NCI-H345 treated with DMSO at 0.1 percent for 48 hours (cell line): Measurements from ENCODE around the gene MGAT4B.

Source experiments
- DNase-seq: peaks from one replicate; lab custom pipeline; 2025; ENCODE audit not compliant: unreplicated experiment; lab: John Stamatoyannopoulos, UW

The MGAT4B gene

DNA sequence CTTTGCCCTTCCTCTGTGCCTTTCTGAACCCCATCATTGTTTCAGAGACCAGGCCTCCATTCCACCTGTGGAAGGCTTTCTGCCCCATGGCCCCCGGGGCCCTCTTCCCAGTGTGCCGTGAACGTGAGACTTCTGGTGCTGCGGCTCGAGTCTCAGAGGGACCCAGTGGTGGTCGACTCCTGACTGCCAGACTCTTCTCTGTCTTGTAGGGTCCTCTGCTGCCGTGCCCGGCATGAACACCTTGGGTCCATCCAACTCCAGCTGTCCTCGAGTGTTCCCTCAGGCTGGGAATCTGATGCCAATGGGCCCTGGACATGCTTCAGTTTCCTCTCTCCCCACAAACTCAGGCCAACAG, 33.0 kb downstream of the MGAT4B start:
- DNase-seq: no peak

DNA sequence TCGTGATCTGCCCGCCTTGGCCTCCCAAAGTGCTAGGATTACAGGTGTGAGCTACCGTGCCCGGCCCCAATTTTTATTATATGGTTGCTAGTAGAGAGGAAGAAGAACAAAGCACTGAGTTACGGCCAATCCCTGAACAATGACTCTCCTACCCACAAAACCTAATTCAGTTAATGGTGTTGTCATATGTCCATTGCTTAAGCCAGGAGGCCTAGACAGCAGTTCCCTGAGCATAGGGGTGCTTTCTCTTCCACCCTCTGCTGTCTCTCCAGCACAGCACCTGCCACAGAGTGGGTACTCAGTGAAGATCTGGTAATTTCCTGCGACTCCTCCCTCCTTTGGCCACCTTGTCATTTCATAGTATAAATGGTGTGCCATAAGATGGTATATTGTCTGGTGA, 34.3 kb downstream of the MGAT4B start:
- DNase-seq: no peak

DNA sequence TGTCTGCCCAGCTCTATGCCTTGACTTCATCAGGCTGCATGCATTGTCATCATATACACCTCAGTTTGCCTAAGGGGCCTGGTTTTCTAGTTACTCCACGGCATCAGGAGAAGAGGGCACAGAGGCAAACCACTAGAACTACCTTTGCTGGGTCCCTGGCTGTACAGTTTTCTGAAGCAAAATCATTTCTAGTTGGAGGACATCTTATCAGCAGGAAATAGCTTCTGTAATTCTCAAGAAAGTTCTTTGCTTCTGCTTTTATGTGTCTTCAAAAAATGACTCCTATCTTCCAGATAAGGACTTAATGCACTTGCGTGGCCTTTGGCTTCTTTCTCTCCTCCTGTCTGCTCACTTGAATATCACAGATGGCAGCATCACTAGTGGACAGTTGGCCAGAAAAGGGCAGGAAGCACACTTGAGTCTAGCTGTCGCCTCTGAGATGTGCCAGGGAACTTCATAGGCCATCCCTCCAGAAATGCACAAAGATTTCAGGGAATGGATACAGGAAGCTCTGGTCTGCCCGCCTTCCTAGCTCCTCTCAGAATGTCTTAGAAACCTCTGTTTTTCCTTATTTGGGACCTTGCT, 35.3 kb downstream of the MGAT4B start:
- no peak for DNase-seq

DNA sequence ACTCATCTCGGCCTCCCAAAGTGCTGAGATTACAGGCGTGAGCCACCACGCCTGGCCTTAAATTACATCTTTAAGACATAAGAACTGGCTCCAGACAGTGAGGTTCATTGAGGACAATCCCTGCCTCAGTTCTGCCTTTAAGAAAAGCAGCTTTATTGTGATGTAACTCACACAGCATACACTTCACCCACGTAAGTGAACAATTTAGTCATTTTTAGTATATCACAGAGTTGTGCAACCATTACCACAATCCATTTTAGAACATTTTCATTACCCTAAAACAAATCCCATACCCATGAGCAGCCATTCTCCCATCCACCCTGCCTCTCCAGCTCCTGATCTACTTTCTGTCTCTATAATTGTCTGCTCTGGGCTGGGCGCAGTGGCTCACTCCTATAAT, 36.9 kb downstream of the MGAT4B start:
- DNase-seq: no peak

DNA sequence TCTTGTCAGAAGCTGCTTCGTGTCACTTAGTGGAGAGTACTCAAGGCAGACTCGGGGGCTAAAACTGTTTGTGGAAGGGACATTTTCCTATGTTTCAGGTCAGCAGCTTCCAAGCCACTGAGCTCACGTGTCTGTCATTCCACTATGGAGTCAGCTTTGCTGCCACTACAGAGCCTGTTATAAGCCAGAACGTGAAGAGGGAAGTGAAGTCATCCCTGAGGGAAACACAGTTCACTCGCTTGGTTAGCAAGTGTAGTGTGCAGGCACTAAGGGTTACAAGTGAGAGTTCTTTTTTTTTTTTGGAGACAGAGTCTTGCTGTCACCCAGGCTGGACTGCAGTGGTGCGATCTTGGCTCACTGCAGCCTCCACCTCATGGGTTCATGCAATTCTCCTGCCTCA, 37.4 kb downstream of the MGAT4B start:
- DNase-seq: no peak

DNA sequence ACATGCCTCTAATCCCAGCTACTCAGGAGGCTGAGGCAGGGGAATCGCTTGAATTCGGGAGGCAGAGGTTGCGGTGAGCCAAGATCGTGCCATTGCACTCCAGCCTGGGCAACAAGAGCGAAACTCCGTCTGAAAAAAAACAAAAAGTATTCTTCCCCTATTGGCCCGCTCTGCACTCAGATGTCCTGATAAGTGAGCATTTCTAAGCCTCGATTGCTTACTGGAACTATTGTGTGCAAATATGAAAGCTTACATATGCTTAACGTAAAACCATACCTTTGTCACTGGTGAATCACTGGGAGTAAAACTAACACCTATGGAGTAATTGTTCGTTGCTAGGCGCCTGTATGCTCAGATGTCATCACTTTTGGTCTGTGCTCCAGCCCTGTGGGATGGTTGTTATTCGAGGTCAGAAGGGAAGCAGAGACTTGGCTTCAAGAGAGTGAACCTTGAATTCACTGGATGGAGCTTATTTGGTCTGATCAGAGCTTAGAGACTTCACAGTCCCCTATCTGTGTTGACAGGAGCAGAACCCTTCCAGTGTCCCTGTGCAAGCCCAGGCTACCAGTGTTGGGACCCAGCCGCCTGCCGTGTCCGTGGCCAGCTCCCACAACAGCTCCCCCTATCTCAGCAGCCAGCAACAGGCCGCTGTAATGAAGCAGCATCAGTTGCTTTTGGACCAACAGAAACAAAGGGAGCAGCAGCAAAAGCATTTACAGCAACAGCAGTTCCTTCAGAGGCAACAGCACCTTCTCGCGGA, 38.2 kb downstream of the MGAT4B start:
- no peak for DNase-seq

DNA sequence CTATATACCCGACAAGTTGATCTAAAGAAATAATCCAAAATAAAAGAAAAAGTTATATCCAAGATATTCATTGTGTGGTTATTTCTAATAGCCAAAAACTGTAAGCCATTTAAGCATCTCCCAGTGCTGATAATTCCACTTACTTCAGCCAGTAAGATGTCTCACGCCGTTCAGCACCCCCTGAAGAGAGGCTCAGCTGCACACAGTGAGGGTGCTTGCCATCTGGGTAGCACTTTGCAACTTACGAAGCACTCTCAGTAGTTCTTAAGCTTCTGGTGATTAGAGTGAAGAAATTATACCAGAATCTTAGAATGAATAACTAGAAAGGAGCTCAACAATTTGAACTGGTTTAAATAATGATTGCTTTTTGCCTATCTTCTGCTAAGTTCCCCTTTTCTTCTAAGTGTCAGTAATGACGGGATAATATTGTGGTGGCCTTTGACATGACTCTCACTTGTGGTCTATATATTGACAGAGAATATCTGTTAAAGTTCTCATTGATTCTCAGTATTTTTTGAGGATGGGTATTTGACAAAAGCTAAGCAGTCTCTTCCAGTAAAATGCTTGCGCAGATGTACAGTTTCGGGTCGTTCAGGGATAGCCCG, 39.1 kb downstream of the MGAT4B start:
- DNase-seq: no peak

DNA sequence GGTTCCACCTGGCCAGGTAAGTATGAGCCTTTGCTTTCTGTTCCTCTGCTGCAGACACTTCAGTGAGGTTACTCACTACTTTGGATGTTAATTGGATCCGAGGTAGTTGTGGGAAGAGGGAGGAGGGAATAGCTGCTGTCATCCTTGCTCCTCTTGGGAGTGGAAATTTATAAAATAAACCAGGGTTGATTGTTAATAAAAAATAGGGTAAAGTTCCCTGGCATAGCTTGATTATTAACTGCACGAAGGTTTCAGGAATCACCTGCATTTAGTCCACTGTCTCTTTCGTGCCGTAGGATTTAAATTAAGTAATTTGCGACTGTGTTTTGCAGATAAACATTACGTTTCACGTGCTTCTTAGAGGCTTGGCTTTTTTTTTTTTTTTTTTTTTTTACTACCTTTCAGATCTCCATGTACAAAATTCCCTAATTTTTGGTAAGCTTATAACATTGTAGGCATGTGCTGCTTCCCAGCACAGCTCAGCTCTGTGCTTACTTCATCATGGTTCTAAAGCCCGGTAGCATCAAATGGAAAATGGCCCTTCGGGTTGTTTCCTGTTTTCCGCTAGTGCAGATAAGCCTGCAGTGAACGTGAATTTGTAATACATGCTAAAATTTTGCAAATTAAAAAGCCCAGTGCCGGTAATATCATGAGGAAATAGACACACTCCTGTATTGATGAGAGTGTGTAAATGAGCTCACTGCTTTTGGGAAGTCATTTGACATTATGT, 39.8 kb downstream of the MGAT4B start:
- DNase-seq: no peak

DNA sequence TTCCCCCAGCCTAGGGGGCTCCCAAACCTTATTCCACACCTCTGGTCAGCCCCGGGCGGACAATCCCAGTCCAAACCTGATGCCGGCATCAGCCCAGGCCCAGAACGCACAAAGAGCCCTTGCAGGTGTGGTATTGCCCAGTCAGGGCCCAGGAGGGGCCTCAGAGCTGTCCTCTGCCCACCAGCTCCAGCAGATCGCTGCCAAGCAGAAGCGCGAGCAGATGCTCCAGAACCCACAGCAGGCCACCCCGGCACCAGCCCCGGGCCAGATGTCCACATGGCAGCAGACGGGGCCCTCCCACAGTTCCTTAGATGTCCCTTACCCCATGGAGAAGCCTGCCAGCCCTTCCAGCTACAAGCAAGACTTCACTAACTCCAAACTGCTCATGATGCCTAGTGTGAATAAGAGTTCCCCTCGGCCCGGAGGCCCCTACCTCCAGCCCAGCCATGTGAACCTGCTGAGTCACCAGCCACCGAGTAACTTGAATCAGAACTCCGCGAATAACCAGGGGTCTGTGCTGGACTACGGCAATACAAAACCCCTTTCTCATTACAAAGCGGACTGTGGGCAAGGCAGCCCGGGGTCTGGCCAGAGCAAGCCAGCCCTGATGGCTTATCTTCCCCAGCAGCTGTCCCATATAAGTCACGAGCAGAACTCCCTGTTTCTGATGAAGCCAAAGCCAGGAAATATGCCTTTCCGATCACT, 40.5 kb downstream of the MGAT4B start:
- no peak for DNase-seq

DNA sequence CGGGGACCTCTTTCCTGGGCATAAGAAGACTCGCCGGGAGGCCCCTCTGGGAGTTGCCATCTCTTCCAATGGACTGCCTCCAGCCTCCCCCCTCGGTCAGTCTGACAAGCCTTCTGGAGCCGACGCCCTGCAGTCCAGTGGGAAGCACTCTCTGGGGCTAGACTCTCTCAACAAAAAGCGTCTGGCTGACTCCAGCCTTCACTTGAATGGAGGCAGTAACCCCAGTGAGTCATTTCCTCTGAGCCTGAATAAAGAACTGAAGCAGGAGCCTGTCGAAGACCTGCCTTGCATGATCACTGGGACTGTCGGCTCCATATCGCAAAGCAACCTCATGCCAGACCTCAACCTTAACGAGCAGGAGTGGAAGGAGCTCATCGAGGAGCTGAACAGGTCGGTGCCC, 41.3 kb downstream of the MGAT4B start:
- DNase-seq: no peak

DNA sequence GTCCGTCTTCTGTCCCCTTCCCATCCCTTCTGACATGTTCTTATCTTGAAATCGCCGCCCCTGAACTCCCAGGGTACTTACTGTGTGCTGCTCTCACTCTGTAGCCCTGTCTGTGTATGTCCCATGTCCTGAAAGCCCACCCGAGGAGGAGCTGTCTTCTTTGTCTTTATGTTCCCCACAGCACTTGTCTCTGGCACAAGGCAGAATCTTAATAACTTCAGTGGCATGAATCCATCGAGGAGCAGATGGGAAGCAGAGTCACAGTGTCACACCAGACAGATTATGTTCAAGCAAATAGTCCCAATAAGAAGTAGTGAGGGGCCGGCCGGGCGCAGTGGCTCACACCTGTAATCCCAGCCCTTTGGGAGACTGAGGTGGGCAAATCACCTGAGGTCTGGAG, 42.6 kb downstream of the MGAT4B start:
- DNase-seq: no peak

DNA sequence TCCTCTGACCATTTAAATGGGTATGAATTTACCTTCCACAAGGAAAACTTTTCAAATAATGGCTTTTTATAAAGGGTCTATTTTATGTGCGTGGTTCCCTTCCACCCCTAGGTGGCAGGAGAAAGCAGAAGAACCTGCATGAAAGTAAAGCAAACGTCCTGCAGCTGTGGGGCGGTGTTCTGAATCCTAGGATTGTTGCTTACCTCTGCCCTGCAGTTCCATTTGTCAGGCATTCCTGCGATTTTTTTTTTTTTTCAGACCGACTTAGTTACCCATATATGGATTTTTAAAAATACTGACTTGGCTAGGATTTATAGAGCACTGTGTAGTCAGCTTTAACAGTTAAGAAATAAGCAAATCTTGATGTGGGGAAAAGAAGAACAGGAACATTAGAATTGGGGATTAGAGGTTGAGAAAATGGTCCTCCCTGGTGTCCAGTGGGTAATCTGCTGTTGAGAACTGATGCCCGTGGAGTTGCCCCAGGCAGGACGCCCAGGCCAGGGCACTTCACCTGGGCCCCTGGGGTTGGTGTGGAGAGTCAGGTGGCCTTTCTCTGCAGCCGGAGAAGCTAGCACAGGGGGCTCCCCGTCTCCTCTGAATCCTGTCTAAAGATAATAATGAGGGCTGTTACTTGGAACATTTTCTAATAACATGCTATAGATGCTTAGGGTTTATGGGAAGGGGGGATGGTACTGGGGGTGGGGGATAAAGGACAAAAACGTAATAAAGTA, 43.3 kb downstream of the MGAT4B start:
- peak; percentile 57 for DNase-seq

DNA sequence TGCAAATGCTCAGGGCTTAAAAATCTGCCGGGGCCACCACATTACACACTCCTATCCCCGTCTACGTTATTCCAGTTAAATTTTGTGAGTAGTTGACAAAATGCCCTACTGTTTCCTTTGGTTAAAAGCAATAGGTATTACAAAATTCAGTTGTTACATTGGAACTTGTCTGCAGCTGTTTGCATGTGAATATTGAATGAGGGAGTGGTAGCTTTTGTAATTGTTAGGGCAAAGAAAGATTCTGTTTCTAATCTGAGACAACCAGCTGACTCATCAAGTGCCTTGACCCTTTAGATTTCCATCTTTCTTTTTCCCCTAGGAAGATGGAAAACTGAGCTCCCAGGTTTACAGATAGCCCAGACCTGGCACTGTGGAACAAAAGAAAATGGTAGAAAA, 43.9 kb downstream of the MGAT4B start:
- no peak for DNase-seq

DNA sequence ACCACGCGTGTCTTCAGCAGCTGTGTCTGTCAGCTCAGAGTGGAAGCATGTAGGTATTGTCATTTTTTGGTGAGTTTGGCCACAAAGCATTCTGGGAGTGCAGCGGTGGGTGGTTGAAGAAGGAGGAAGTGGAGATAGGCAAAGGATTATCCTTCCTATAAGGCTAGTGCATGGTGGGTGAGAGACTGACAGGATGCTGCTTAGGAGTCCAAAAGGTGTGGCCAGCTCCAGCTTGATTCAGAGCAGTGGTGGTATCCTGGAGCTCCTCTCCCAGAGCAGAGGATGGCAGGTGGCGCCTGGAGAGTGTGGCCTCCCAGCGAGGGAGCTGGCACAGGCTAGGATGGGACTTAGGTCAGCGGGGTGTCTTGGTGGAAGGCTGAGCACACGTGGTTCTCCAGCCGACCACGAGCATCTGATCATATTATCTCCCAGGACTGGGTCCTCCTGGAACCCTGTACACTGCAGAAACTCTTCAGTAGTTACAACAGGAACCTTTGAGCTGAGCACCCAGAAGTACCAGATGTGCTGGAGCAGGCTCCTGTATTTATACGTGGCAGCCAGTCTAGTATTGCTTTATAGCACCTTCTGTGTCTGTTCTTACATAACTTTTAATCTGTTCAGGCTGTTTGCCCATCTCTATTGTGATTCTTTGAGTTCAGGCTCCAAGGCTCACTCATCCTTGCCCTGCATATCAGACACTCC, 44.4 kb downstream of the MGAT4B start:
- peak; percentile 77 for DNase-seq

DNA sequence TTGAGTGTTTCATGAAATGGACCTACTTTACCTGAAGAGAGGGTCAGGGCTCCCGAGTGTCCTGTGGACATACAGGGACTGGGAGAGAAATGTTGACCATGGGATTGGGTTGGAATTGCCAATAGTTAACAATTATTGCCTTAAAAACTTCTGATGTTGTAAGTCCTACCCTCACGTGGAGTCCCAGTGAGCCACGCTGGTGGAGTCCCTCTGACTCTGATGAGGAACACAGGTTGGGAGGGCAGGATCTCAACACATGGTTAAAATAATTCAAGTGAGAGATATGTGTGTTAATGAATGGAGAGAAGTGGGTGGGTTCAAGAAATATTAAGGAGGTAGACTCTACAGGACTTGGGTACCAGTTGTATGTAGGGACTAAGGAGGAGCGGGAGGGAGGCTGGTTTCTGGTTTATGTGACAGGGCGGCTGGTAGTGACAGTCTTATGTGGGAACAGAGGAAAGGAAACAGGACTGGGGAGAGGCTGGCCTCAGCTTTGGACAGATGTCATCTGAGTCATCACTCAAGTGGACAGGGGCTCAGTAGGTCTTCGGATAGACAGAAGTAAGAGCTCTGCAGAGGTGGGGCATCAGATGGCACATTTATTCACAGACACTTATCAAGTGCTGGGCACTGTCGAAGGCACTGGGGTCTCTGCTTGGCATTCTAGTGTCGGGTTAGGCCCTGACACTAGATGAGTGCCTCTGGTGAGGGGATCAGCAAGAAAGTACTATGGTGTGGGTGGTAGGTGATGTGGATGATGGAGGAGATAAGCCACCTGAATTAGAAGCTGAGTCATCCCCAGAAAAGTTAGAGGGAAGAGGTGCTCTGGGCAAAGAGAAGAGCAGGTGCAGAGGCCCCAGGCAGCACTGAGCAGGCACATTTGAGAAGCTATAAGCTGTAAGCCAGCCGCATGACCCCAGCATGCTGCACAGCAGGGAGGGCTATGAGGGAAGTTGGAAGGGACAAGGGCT, 46.8 kb downstream of the MGAT4B start:
- peak; percentile 21 for DNase-seq

DNA sequence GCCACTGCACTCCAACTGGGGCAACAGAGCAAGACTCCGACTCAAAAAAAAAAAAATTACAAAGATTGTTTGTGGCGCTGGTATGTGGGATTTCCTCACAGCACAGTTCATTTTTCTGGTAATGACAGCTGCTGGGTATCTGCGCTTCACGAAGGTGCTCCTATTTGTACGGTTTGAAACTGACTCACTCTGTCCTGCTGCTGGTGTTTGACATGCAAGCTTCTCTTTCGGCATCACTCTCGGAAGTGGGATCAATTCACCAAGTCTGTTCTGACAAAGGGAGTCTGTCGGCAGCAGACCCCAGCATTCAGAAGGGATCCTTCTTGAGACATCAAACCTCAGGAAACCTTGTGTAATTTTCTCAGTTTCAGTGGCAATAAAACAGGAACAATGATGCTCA, 47.7 kb downstream of the MGAT4B start:
- no peak for DNase-seq

DNA sequence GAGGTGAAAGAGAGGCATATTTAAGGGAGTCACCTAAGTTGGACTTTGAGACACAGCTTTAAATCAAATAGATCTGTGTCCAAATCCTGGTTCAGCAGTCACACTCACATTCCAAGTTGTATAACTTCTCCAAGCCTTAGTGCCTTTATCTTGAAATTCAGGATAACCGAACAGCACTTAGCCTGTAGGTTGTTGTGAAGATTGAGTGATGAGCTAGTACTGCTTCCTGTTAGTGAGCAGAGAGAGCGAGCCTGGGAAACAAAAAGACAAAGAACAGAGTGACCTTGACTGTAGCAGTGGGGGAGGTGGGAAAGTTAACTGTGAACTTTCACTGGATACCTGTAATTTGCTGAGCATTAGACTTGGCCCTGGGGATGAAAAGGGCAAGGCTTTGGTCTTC, 51.6 kb downstream of the MGAT4B start:
- no peak for DNase-seq

DNA sequence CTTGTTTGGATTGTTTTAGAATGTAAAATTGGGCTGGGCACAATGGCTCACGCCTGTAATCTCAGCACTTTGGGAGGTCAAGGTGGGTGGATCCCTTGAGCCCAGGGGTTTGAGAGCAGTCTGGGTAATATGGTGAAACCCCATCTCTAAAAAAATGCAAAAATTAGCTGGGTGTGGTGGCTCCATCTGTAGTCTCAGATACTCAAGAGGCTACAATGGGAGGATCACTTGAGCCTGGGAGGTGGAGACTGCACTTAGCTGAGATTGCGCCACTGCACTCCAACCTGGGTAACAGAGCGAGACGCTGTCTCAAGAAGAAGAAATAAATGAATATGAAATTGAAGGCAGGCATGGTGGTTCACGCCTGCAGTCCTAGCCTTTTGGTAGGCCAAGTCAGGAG, 52.7 kb downstream of the MGAT4B start:
- DNase-seq: no peak
